ENCODE data around the gene STUM. TPM values are rescaled to one million over a fixed set of nuclear protein-coding genes. Genes with fewer than 3 reads are reported as not detected.

STUM gene
- total and polyA plus RNA-seq, 10 of the 15 experiments (the other 5 are each of a cell fraction or from before 2014, with no cell fraction given), result under 0.01 to 0.15 (median 0.09) TPM; not detected in 5

DNA sequence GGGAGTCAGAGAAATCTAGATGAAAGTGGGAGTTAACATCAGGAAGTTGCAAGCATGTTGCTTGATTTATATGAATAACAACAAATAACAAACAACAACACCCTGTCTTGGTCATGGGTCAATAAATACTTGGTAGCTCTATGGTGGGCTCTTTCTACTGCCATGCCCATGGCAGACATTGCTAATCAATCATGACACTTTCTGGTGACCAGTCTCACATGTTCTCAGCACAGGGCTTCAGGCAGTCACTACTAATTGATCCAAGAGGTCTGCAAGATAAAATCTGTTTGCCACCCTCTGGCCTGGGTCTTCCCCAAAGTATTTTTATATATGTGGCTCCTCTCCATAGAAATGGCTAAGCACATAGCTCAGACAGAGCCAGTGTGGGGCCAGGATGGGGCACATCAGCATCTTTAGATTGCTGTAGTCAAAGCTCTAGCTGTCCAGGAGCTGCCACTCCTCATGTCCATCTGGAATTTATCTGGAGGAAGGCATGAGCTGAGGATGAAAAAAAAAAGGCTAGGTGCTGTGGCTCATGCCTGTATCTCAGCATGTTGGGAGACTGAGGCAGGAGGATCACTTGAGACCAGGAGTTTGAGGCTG lies 51.2 kb downstream of the STUM start:
- Histone ChIP-seq H3K9me3 (replicated peaks; ENCODE audit: control insufficient read depth, insufficient read depth, low read length) (no peaks in the 10 kb centered on the region; the same call in 2 of the 3 replicates), H3K4me3 (no peak overlapping the region), H3K27me3 (replicated peaks in 1 of 2; ENCODE audit: control insufficient read depth in 2 of 2, insufficient read depth in 2 of 2, low read length in 1 of 2) (peaks cover 0 to 2% of the 10 kb centered on the region in 2 experiments; a peak in 2 of 4 replicates), H3K4me1 (ENCODE audit: control insufficient read depth, insufficient read depth, low read length) (no peaks in the 10 kb centered on the region), H3K9ac (ENCODE audit: control insufficient read depth, insufficient read depth, low read length) (no peak overlapping the region), H3K79me2 (ENCODE audit: control insufficient read depth, insufficient read depth, low read length) (no peaks in the 10 kb centered on the region), H3K27ac (ENCODE audit: control insufficient read depth, insufficient read depth) (no peak overlapping the region), H4K20me1 (ENCODE audit: control insufficient read depth, insufficient read depth) (no peaks in the 10 kb centered on the region; the same call in 1 of the 2 replicates), H3K36me3 (ENCODE audit: control insufficient read depth in 2 of 2, insufficient read depth in 2 of 2, low read length in 1 of 2) (no peaks in the 10 kb centered on the region), H3K4me2 (ENCODE audit: control insufficient read depth, insufficient read depth) (no peak overlapping the region), H2AFZ (ENCODE audit: control insufficient read depth, low read depth, low read length) (no peak overlapping the region)
- SMC1A ChIA-PET (ENCODE audit: uncharacterized antibody, unreplicated experiment), result no interaction called here
- RAD21 ChIA-PET (ENCODE audit: unreplicated experiment), result no interaction called here
- ATAC-seq, result no peak
- in situ Hi-C loops (cut with MboI) (no loop called here), intact Hi-C loops (cut with micrococcal nuclease; ENCODE audit: unreplicated experiment) (loop anchor here (10.0 kb wide), 1 partner anchor 475 kb away; no protein-coding TSS in a partner anchor)
- FAIRE-seq, result no peak
- TF ChIP-seq, protein P1, sequence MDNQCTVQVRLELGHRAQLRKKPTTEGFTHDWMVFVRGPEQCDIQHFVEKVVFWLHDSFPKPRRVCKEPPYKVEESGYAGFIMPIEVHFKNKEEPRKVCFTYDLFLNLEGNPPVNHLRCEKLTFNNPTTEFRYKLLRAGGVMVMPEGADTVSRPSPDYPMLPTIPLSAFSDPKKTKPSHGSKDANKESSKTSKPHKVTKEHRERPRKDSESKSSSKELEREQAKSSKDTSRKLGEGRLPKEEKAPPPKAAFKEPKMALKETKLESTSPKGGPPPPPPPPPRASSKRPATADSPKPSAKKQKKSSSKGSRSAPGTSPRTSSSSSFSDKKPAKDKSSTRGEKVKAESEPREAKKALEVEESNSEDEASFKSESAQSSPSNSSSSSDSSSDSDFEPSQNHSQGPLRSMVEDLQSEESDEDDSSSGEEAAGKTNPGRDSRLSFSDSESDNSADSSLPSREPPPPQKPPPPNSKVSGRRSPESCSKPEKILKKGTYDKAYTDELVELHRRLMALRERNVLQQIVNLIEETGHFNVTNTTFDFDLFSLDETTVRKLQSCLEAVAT (IDR thresholded peaks at IDR 0.05), result peak; percentile 83
- TF ChIP-seq ZBED1 (IDR thresholded peaks at IDR 0.05; ENCODE audit: borderline replicate concordance), result no peak
- no peak for DNase-seq (ENCODE audit: low read depth, low spot score)
- CTCF ChIA-PET, result interaction anchor here (0.8 kb wide), 1 partner anchor 9 kb away, joined by 3 read pairs; no protein-coding TSS in a partner anchor
- BruUV-seq (replicated peaks), result no TSS peak
- POLR2A ChIA-PET, result no interaction called here

DNA sequence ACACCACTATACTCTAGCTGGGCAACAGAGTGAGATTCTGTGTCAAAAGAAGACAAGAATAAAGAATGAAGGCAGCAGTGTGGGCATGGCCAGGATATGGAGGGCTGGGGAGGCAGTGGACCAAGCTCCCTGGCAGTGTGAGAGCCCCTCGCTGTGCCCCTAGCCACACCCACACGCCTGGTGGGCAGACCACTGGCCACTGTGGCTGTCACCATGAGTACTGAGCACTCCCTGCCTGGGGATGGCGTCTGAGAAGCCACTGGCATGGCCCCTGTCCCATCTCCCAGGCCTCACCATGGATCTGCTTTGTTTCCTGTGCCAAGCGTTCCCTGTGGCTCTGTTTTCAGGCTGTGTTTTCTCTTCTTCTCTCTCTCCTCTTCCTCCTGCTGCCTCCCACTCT lies 51.7 kb downstream of the STUM start:
- Histone ChIP-seq H3K79me2 (ENCODE audit: control insufficient read depth, insufficient read depth, low read length) (no peaks in the 10 kb centered on the region), H3K9me3 (replicated peaks; ENCODE audit: control insufficient read depth, insufficient read depth, low read length) (no peaks in the 10 kb centered on the region; the same call in 2 of the 3 replicates), H2AFZ (ENCODE audit: control insufficient read depth, low read depth, low read length) (no peak overlapping the region), H3K36me3 (ENCODE audit: control insufficient read depth in 2 of 2, insufficient read depth in 2 of 2, low read length in 1 of 2) (no peaks in the 10 kb centered on the region), H4K20me1 (ENCODE audit: control insufficient read depth, insufficient read depth) (no peaks in the 10 kb centered on the region; the same call in 1 of the 2 replicates), H3K27ac (ENCODE audit: control insufficient read depth, insufficient read depth) (no peak overlapping the region), H3K4me3 (no peak overlapping the region), H3K9ac (ENCODE audit: control insufficient read depth, insufficient read depth, low read length) (no peak overlapping the region), H3K27me3 (replicated peaks in 1 of 2; ENCODE audit: control insufficient read depth in 2 of 2, insufficient read depth in 2 of 2, low read length in 1 of 2) (peaks cover 0 to 2% of the 10 kb centered on the region in 2 experiments; a peak in 3 of 4 replicates), H3K4me2 (ENCODE audit: control insufficient read depth, insufficient read depth) (no peak overlapping the region), H3K4me1 (ENCODE audit: control insufficient read depth, insufficient read depth, low read length) (no peaks in the 10 kb centered on the region)
- DNase-seq (ENCODE audit: low read depth, low spot score) (no peak), ATAC-seq (no peak), FAIRE-seq (no peak)
- ChIA-PET POLR2A (no interaction called here), CTCF (interaction anchor here (0.8 kb wide), 1 partner anchor 8 kb away, joined by 3 read pairs; no protein-coding TSS in a partner anchor), RAD21 (ENCODE audit: unreplicated experiment) (no interaction called here), SMC1A (ENCODE audit: uncharacterized antibody, unreplicated experiment) (no interaction called here)
- in situ Hi-C loops (cut with MboI) (no loop called here), intact Hi-C loops (cut with micrococcal nuclease; ENCODE audit: unreplicated experiment) (loop anchor here (10.0 kb wide), 1 partner anchor 475 kb away; no protein-coding TSS in a partner anchor)
- WGBS (ENCODE audit: insufficient coverage, insufficient replicate concordance, low lambda C conversion rate, missing lambda C conversion rate), result 11% methylated on average over 4 of the region's 4 CpGs
- no TSS peak for BruUV-seq (replicated peaks)
- no peak for TF ChIP-seq SMAD1 (IDR thresholded peaks at IDR 0.05; ENCODE audit: low read depth, partially characterized antibody)
- TF ChIP-seq TBL1XR1 (IDR thresholded peaks at IDR 0.05; ENCODE audit: low read depth, low read length), result no peak
- TF ChIP-seq POLR2A (IDR thresholded peaks at IDR 0.05; ENCODE audit: low read depth, low read length), result no peak
- TF ChIP-seq, protein P2, sequence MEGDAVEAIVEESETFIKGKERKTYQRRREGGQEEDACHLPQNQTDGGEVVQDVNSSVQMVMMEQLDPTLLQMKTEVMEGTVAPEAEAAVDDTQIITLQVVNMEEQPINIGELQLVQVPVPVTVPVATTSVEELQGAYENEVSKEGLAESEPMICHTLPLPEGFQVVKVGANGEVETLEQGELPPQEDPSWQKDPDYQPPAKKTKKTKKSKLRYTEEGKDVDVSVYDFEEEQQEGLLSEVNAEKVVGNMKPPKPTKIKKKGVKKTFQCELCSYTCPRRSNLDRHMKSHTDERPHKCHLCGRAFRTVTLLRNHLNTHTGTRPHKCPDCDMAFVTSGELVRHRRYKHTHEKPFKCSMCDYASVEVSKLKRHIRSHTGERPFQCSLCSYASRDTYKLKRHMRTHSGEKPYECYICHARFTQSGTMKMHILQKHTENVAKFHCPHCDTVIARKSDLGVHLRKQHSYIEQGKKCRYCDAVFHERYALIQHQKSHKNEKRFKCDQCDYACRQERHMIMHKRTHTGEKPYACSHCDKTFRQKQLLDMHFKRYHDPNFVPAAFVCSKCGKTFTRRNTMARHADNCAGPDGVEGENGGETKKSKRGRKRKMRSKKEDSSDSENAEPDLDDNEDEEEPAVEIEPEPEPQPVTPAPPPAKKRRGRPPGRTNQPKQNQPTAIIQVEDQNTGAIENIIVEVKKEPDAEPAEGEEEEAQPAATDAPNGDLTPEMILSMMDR (IDR thresholded peaks at IDR 0.05 in 2 of 3, conservative IDR thresholded peaks at IDR 0.05 in 1 of 3; ENCODE audit: control insufficient read depth in 2 of 3, extremely low read depth in 1 of 3, insufficient read depth in 1 of 3, low read depth in 3 of 3, low read length in 3 of 3), result no peak
- no peak for TF ChIP-seq ZBED1 (IDR thresholded peaks at IDR 0.05; ENCODE audit: borderline replicate concordance)
- TF ChIP-seq SUZ12 (IDR thresholded peaks at IDR 0.05; ENCODE audit: unreplicated experiment), result no peak
- TF ChIP-seq, protein P3, sequence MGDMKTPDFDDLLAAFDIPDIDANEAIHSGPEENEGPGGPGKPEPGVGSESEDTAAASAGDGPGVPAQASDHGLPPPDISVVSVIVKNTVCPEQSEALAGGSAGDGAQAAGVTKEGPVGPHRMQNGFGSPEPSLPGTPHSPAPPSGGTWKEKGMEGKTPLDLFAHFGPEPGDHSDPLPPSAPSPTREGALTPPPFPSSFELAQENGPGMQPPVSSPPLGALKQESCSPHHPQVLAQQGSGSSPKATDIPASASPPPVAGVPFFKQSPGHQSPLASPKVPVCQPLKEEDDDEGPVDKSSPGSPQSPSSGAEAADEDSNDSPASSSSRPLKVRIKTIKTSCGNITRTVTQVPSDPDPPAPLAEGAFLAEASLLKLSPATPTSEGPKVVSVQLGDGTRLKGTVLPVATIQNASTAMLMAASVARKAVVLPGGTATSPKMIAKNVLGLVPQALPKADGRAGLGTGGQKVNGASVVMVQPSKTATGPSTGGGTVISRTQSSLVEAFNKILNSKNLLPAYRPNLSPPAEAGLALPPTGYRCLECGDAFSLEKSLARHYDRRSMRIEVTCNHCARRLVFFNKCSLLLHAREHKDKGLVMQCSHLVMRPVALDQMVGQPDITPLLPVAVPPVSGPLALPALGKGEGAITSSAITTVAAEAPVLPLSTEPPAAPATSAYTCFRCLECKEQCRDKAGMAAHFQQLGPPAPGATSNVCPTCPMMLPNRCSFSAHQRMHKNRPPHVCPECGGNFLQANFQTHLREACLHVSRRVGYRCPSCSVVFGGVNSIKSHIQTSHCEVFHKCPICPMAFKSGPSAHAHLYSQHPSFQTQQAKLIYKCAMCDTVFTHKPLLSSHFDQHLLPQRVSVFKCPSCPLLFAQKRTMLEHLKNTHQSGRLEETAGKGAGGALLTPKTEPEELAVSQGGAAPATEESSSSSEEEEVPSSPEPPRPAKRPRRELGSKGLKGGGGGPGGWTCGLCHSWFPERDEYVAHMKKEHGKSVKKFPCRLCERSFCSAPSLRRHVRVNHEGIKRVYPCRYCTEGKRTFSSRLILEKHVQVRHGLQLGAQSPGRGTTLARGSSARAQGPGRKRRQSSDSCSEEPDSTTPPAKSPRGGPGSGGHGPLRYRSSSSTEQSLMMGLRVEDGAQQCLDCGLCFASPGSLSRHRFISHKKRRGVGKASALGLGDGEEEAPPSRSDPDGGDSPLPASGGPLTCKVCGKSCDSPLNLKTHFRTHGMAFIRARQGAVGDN (IDR thresholded peaks at IDR 0.05), result no peak
- TF ChIP-seq CBFB (IDR thresholded peaks at IDR 0.05; ENCODE audit: low read depth), result no peak
